Activated CD8-positive, alpha-beta memory T cell treated with anti-CD3 and anti-CD28 coated beads for 4 hours (primary cell): ENCODE results near the gene TCN2.
"Not testable (repeated sequence)": the region's sequence is repeated elsewhere in the genome, so short reads cannot be mapped to it uniquely, and the experiment has no call there.

ENCODE experiments used
- DNase-seq, 2 donors: peaks; one replicate each; pipeline ENCODE4 v3.0.0-alpha.2; 2020; ENCODE audit warnings: low read depth in 2 of 2

Gene TCN2

GRCh38 chr22:30610299-30610698, 3.3 kb downstream of the TCN2 start:
- DNase-seq: no peak

GRCh38 chr22:30611197-30611596, 4.2 kb downstream of the TCN2 start:
- no peak for DNase-seq

GRCh38 chr22:30612789-30613188, 5.8 kb downstream of the TCN2 start:
- DNase-seq: no peak

- DNase-seq: no peak
These were observed 7.3 kb downstream of the TCN2 start for GRCh38 chr22:30614268-30614667.

GRCh38 chr22:30614879-30615278, 7.9 kb downstream of the TCN2 start:
- no peak for DNase-seq

GRCh38 chr22:30615543-30615954, 8.6 kb downstream of the TCN2 start:
- DNase-seq: no peak

- no peak for DNase-seq
These were observed 10.8 kb downstream of the TCN2 start for GRCh38 chr22:30617819-30618218.

GRCh38 chr22:30619909-30620308, 12.9 kb downstream of the TCN2 start:
- DNase-seq: not testable (repeated sequence)

GRCh38 chr22:30626413-30626812, 19.4 kb downstream of the TCN2 start:
- no peak for DNase-seq

- no peak for DNase-seq
These were observed 20.5 kb downstream of the TCN2 start for GRCh38 chr22:30627471-30627870.

- DNase-seq: no peak
These were observed 21.5 kb downstream of the TCN2 start for GRCh38 chr22:30628491-30628890.

GRCh38 chr22:30631469-30631868, 24.5 kb downstream of the TCN2 start:
- DNase-seq: not testable (repeated sequence)

- peak; percentile 82 to 83 for DNase-seq
These were observed 27.7 kb downstream of the TCN2 start for GRCh38 chr22:30634471-30635233.

GRCh38 chr22:30635273-30636225, 28.6 kb downstream of the TCN2 start, which contains the start of gene SLC35E4:
Gene SLC35E4 (plus strand): TSS chr22:30635781. CDS start chr22:30636451, 670 bp downstream.
- peak; percentile 91 to 94 for DNase-seq

- no peak for DNase-seq
These were observed 29.5 kb downstream of the TCN2 start for GRCh38 chr22:30636226-30637077.

- DNase-seq: no peak
These were observed 30.7 kb downstream of the TCN2 start for GRCh38 chr22:30637701-30638114.

GRCh38 chr22:30640361-30640760, 33.4 kb downstream of the TCN2 start:
- DNase-seq: no peak

GRCh38 chr22:30640839-30641430, 34.0 kb downstream of the TCN2 start:
- no peak for DNase-seq

- no peak for DNase-seq
These were observed 36.3 kb downstream of the TCN2 start for GRCh38 chr22:30643055-30643875.

GRCh38 chr22:30646518-30647160, 39.7 kb downstream of the TCN2 start:
- no peak for DNase-seq
